DMS114 treated with DMSO at 0.1 percent for 48 hours (cell line): ENCODE results near the gene KIAA0232.
A peak's percentile ranks its signal among the peaks of the same experiment; 100 is the strongest.

Source experiments
- DNase-seq: peaks from one replicate; lab custom pipeline; 2025; ENCODE audit not compliant: unreplicated experiment; lab: John Stamatoyannopoulos, UW

The KIAA0232 gene

GRCh38 chr4:6782147-6782845 lies at the start of gene KIAA0232:
TSS of gene KIAA0232 (plus strand) at chr4:6782727. CDS start at chr4:6824454, 41,727 bp downstream.
- DNase-seq: peak; percentile 66

GRCh38 chr4:6733358-6734164 lies 49.0 kb upstream of the KIAA0232 start:
- DNase-seq: no peak

GRCh38 chr4:6734165-6734786 lies 48.3 kb upstream of the KIAA0232 start:
- no peak for DNase-seq

- no peak for DNase-seq
Measured at GRCh38 chr4:6739920-6740319, 42.6 kb upstream of the KIAA0232 start.

- DNase-seq: no peak
Measured at GRCh38 chr4:6740347-6740746, 42.2 kb upstream of the KIAA0232 start.

- DNase-seq: no peak
Measured at GRCh38 chr4:6742507-6742906, 40.0 kb upstream of the KIAA0232 start.

- no peak for DNase-seq
Measured at GRCh38 chr4:6742989-6743388, 39.5 kb upstream of the KIAA0232 start.

GRCh38 chr4:6746721-6747293 lies 35.7 kb upstream of the KIAA0232 start:
- DNase-seq: no peak

- no peak for DNase-seq
Measured at GRCh38 chr4:6747294-6748051, 35.1 kb upstream of the KIAA0232 start.

- DNase-seq: no peak
Measured at GRCh38 chr4:6748286-6748685, 34.2 kb upstream of the KIAA0232 start.

- no peak for DNase-seq
Measured at GRCh38 chr4:6749340-6750171, 33.0 kb upstream of the KIAA0232 start.

- no peak for DNase-seq
Measured at GRCh38 chr4:6750286-6751221, 32.0 kb upstream of the KIAA0232 start.

- DNase-seq: no peak
Measured at GRCh38 chr4:6751611-6752485, 30.7 kb upstream of the KIAA0232 start.

GRCh38 chr4:6752486-6752829 lies 30.1 kb upstream of the KIAA0232 start:
- DNase-seq: no peak

- DNase-seq: no peak
Measured at GRCh38 chr4:6753103-6753560, 29.4 kb upstream of the KIAA0232 start.

- DNase-seq: no peak
Measured at GRCh38 chr4:6753891-6754290, 28.6 kb upstream of the KIAA0232 start.

- DNase-seq: no peak
Measured at GRCh38 chr4:6754481-6755087, 27.9 kb upstream of the KIAA0232 start.
